Gastrocnemius medialis (tissue), 4 donors: Measurements from ENCODE around the gene SLC49A4. TPM values are rescaled to one million over a fixed set of nuclear protein-coding genes. Genes with fewer than 3 reads are reported as not detected.

Experiments
- ATAC-seq, 2 donors: fragments of 150-250 bp; one replicate each; pipeline ENCODE4 v1.9.1; 2016
- DNase-seq, 2 donors: peaks; one replicate each; pipeline ENCODE4 v3.0.0-alpha.2; 2019
- H3K27ac ChIP-seq, 4 donors: fragments of 200-600 bp; sonication (generic); 1 replicate in 1 of 4; 2 replicates in 3 of 4; pipeline ENCODE4 v1.5.1; 2016 to 2018; ENCODE audit warnings: mild to moderate bottlenecking in 2 of 4, moderate library complexity in 1 of 4
- H3K27me3 ChIP-seq, 3 donors: fragments of 200-600 bp; sonication (generic) in 2 of 3; 1 replicate in 1 of 3; 2 replicates in 2 of 3; pipeline versions ENCODE4 v1.5.1 to v1.6.0; 2016 to 2019; ENCODE audit warnings: mild to moderate bottlenecking in 1 of 3, moderate library complexity in 1 of 3
- H3K36me3 ChIP-seq, 2 donors: fragments of 200-600 bp; sonication (generic) in 1 of 2; one replicate each; pipeline ENCODE4 v1.5.1; 2017 to 2018
- H3K4me1 ChIP-seq, 2 donors: fragments of 200-600 bp; sonication (generic) in 1 of 2; one replicate each; pipeline ENCODE4 v1.5.1; 2016 to 2017; ENCODE audit warnings: mild to moderate bottlenecking in 2 of 2
- H3K4me3 ChIP-seq, 4 donors: fragments of 200-600 bp; sonication (generic) in 3 of 4; 1 replicate in 1 of 4; 2 replicates in 3 of 4; pipeline ENCODE4 v1.5.1; 2016 to 2019; ENCODE audit warnings: mild to moderate bottlenecking in 2 of 4
- H3K9me3 ChIP-seq, 3 donors: fragments of 200-600 bp; sonication (generic) in 2 of 3; 1 replicate in 1 of 3; 2 replicates in 2 of 3; pipeline ENCODE4 v1.5.1; 2016 to 2019
- CTCF ChIP-seq, 5 experiments: fragments of 450-650 bp in 3 of 5; fragments of 200-600 bp in 2 of 5; sonication (generic) in 2 of 5; IDR thresholded peaks in 4 of 5; conservative IDR thresholded peaks in 1 of 5; 1 replicate in 4 of 5; 2 replicates in 1 of 5; pipeline ENCODE4 v1.5.1; 2016 to 2019; ENCODE audit warnings: antibody characterized with exemption in 5 of 5, mild to moderate bottlenecking in 3 of 5, moderate library complexity in 3 of 5
- POLR2A ChIP-seq, 2 donors: fragments of 450-650 bp; IDR thresholded peaks; one replicate each; pipeline ENCODE4 v1.6.1; 2017; ENCODE audit warnings: antibody characterized with exemption in 2 of 2, mild to moderate bottlenecking in 2 of 2, moderate library complexity in 2 of 2
- in situ Hi-C, 4 donors: fragments of 200-750 bp; cut with MboI; loops; one replicate each; pipeline versions ENCODE4 v1.15.0 to v1.8.0; 2017; ENCODE audit warnings: low sequenced_read_pairs in 4 of 4
- intact Hi-C: fragments of 100-400 bp; cut with DNase I; formaldehyde crosslinking; loops from one replicate; pipeline ENCODE4 v1.15.1; 2023; ENCODE audit warnings: low total_unique reads
- total RNA-seq, 4 donors: library from RNA; depleted of rRNA; stranded (reverse); fragments of >200 nt; gene quantifications; one replicate each; pipeline versions ENCODE4 v1.1.0 to v1.2.3, GENCODE V29; 2016

Gene SLC49A4
- total RNA-seq, 4 donors from 2014 or later: 29.0 to 81.7 (median 44.8) TPM

DNA sequence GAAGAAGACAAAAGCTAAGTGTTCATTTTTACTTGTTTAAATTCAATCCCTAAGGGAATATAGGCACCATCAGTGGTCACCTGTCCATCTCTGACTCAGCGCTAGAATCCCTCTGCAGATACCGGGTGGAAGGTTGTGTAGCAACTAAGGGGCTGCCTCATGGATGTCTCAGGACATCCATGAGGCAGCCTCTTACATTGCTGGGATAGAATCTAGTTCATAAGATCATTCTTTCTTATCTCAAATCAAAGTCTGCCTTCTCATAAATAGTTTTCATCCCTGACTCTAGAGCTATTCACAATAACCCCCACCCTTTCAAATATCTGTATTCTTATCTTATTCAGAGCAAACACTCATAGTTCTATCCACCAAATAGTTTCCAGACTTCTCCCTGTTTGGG lies 39.4 kb upstream of the SLC49A4 start:
- no peak overlapping the region for H3K27ac ChIP-seq
- no peak overlapping the region for H3K4me3 ChIP-seq
- in situ Hi-C loops: no loop called here
- DNase-seq (no peak), ATAC-seq (no peak)
- no peak for TF ChIP-seq CTCF (IDR thresholded peaks at IDR 0.05 in 4 of 5, conservative IDR thresholded peaks at IDR 0.05 in 1 of 5)
- TF ChIP-seq POLR2A (IDR thresholded peaks at IDR 0.05): no peak
- no peaks in the 10 kb centered on the region for H3K9me3 ChIP-seq
- peaks cover 4 to 48% of the 10 kb centered on the region in 2 donors for H3K36me3 ChIP-seq
- peaks cover 7 to 14% of the 10 kb centered on the region in 2 donors for H3K4me1 ChIP-seq
- intact Hi-C loops: loop anchor here (5.0 kb wide), 3 partner anchors 67 to 272 kb away; partner anchors contain the start of gene SEMA5B
- H3K27me3 ChIP-seq: no peaks in the 10 kb centered on the region

DNA sequence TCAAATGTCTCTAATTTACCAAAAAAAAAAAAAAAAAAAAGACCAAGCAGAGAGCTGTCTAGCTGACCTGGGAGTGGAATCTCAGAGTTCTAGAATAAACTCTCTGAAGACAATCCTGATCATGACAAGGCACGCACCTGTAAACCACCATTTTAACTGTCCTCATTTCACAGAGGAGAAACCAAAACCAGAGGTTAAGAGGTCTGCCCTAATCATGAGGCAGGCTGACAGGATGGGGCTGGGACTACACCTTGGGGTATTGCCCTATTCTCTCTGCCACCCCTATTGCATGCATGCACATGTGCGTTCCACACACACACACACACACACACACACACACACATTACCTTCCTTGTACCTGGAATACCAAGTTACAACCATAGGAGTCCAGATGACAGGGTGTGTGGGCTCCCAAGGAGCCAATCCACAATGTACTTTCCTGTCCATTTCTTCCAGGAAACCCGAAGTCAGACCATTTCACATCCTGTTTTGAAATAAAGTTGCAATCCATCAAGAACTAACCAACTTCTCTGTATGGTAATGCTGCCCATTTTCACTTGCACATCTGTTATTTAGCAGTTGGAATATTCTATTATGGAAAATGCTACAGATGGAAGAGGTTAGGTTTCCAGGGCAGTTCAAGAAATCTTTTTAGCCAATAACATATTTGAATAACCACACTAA lies 35.9 kb upstream of the SLC49A4 start:
- intact Hi-C loops: loop anchor here (5.0 kb wide), 3 partner anchors 63 to 268 kb away; partner anchors contain the start of gene SEMA5B
- H3K36me3 ChIP-seq: peaks cover 4 to 16% of the 10 kb centered on the region in 2 donors
- no peak overlapping the region for H3K27ac ChIP-seq

GRCh38 chr3:122760453-122761271 lies 34.2 kb upstream of the SLC49A4 start:
- no peak for TF ChIP-seq POLR2A (IDR thresholded peaks at IDR 0.05)
- no peak for TF ChIP-seq CTCF (IDR thresholded peaks at IDR 0.05 in 4 of 5, conservative IDR thresholded peaks at IDR 0.05 in 1 of 5)
- in situ Hi-C loops: no loop called here
- Histone ChIP-seq H3K27me3 (no peaks in the 10 kb centered on the region), H3K9me3 (no peaks in the 10 kb centered on the region), H3K27ac (peak overlapping the region in 1 of 4 donors; percentile 19), H3K36me3 (peaks cover 0 to 5% of the 10 kb centered on the region in 2 donors), H3K4me3 (no peak overlapping the region), H3K4me1 (peaks cover 16 to 24% of the 10 kb centered on the region in 2 donors)
- no peak for DNase-seq
- intact Hi-C loops: no loop called here
- no peak for ATAC-seq

More for the DNA sequence above, 35.9 kb upstream of the SLC49A4 start:
- Histone ChIP-seq H3K9me3 (no peaks in the 10 kb centered on the region), H3K4me1 (peaks cover 16 to 24% of the 10 kb centered on the region in 2 donors), H3K27me3 (no peaks in the 10 kb centered on the region), H3K4me3 (no peak overlapping the region)
- ATAC-seq (no peak), DNase-seq (no peak)
- in situ Hi-C loops: no loop called here
- TF ChIP-seq CTCF (IDR thresholded peaks at IDR 0.05 in 4 of 5, conservative IDR thresholded peaks at IDR 0.05 in 1 of 5): no peak

GRCh38 chr3:122766430-122766829 lies 28.4 kb upstream of the SLC49A4 start:
- ATAC-seq (no peak), DNase-seq (no peak)
- Histone ChIP-seq H3K4me3 (no peak overlapping the region), H3K4me1 (peaks cover 21 to 39% of the 10 kb centered on the region in 2 donors), H3K36me3 (peaks cover 0 to 5% of the 10 kb centered on the region in 2 donors), H3K9me3 (no peaks in the 10 kb centered on the region), H3K27ac (peak overlapping the region in 2 of 4 donors; percentile 1 to 6), H3K27me3 (no peaks in the 10 kb centered on the region)
- TF ChIP-seq CTCF (IDR thresholded peaks at IDR 0.05 in 4 of 5, conservative IDR thresholded peaks at IDR 0.05 in 1 of 5) (no peak), POLR2A (IDR thresholded peaks at IDR 0.05) (no peak)
- intact Hi-C loops: no loop called here
- in situ Hi-C loops: no loop called here
